ENCODE measurements around the gene ALOX15. TPM values are rescaled to one million over a fixed set of nuclear protein-coding genes. Genes with fewer than 3 reads are reported as not detected.

ALOX15 gene
- total RNA-seq, 4 donors from 2014 or later: 3.3 TPM; not detected in 3

DNA sequence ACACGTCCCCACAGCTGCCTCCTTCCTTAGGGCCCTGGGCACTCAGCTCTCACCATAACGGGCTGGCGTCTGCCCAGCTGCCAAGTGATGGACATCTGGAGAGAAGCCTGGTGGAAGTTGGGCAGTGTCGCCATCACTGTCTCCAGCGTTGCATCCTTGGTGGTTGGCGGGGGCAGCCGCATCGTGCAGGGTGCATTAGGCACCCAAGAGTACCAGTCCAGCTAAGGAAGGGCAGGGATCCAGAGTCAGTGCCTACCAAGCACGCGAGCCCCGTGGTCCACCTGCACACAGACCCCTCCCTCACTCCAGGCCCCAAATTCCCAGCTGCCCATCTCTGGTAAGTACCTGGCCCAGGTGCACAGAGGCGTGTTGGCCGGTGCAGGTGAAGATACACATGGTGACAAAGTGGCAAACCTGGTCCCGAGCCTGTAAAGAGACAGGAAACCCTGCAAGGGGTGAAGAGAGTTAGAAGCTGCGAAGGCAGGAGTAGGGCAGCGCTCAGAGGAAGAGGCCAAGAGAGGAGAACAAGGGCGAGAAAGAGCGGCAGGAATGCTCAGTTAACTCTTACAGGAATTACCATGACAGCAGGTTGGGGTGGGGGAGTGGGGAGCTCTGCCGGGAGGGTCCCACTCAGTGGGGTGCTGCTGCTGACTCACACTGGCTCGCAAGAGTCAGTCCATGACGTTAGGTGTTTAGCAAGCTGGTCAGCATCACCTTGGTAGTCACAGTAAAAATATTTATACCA, 9.5 kb downstream of the ALOX15 start:
- TF ChIP-seq, protein P1, sequence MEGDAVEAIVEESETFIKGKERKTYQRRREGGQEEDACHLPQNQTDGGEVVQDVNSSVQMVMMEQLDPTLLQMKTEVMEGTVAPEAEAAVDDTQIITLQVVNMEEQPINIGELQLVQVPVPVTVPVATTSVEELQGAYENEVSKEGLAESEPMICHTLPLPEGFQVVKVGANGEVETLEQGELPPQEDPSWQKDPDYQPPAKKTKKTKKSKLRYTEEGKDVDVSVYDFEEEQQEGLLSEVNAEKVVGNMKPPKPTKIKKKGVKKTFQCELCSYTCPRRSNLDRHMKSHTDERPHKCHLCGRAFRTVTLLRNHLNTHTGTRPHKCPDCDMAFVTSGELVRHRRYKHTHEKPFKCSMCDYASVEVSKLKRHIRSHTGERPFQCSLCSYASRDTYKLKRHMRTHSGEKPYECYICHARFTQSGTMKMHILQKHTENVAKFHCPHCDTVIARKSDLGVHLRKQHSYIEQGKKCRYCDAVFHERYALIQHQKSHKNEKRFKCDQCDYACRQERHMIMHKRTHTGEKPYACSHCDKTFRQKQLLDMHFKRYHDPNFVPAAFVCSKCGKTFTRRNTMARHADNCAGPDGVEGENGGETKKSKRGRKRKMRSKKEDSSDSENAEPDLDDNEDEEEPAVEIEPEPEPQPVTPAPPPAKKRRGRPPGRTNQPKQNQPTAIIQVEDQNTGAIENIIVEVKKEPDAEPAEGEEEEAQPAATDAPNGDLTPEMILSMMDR (IDR thresholded peaks at IDR 0.05; ENCODE audit: low read depth): no peak

GRCh38 chr17:4631431-4631830, 10.0 kb downstream of the ALOX15 start:
- TF ChIP-seq, protein P1 (IDR thresholded peaks at IDR 0.05; ENCODE audit: low read depth): no peak

DNA sequence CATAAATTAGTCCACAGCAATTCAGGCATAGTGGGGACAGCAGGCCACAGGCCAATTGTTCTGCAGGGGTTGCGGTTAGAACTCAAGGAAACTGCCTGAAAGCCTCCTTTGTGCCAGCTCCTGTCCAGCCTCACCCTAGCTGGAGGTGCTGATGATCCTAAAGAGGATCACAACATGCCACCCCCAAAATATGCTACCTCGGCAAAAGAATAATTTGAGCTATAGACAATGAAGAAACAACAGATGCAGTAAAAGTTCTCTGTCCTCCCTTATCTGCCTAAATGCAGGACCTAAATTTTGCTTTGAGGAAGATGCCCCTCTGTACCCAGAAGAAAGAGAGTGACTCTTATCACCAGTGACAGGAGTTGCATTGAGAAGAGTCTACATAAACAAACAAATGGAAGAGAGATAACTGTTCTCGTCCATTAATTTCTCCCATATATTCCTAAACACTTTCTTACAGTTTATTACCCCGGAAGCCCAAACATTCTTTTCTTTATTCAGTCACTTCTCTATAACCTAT, 14.7 kb downstream of the ALOX15 start:
- TF ChIP-seq, protein P1 (IDR thresholded peaks at IDR 0.05; ENCODE audit: low read depth): no peak

GRCh38 chr17:4625181-4625617, 16.3 kb downstream of the ALOX15 start:
- TF ChIP-seq, protein P1 (IDR thresholded peaks at IDR 0.05; ENCODE audit: low read depth): no peak

- TF ChIP-seq, protein P1 (IDR thresholded peaks at IDR 0.05; ENCODE audit: low read depth): no peak
Measured at GRCh38 chr17:4623249-4623648, 18.2 kb downstream of the ALOX15 start.

DNA sequence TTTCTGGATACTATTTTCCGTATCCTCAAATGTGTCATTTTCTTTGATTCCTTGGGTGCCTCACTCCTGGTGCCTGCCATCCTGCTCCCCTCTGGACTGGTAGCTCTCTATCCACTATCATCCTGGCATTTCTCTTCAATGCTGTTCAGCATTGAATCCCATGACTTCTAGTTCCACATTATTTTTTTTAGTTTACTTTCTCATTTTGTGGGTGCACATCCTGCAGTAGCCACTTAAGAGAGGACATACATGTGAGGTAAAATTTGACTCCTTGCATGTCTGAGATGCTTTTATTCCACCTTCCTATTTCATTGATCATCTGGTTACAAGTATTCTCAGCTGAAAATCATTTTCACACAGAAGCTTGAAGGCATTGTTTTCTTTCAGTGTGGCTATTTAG, 19.1 kb downstream of the ALOX15 start:
- TF ChIP-seq, protein P1 (IDR thresholded peaks at IDR 0.05; ENCODE audit: low read depth): no peak

GRCh38 chr17:4620531-4621101, 20.9 kb downstream of the ALOX15 start:
- TF ChIP-seq, protein P1 (IDR thresholded peaks at IDR 0.05; ENCODE audit: low read depth): no peak

Data from subcutaneous adipose tissue (tissue), 4 donors.